IMR-90 (cell line): ENCODE results near the gene EPN1. TPM values are rescaled to one million over a fixed set of nuclear protein-coding genes. Genes with fewer than 3 reads are reported as not detected.

Experiments
- ATAC-seq: fragments of 200-7000 bp; cut with Tn5 transposase; 2 replicates; pipeline ENCODE4 v1.9.1; 2020; ENCODE audit warnings: low read depth, mild to moderate bottlenecking, moderate library complexity
- BruUV-seq: library from RNA; stranded (reverse); fragments of 400-500 nt; replicated peaks from 2 replicates; lab custom pipeline; 2021; lab: Mats Ljungman, UMichigan
- CTCF ChIA-PET: fragments of 300-600 bp; formaldehyde crosslinking; extraction: SDS; loops from one replicate; lab custom pipeline; 2021; ENCODE audit warnings: antibody characterized with exemption; lab: Yijun Ruan, JAX
- POLR2A ChIA-PET: fragments of 300-600 bp; sonication (Branson Sonifier 250); formaldehyde crosslinking; loops from one replicate; lab custom pipeline; 2022; ENCODE audit warnings: antibody characterized with exemption; ENCODE audit not compliant: unreplicated experiment; lab: Charles Lee
- DNase-seq: peaks from one replicate; pipeline ENCODE4 v3.0.0; 2013
- H2AFZ ChIP-seq: replicated peaks from 2 replicates; pipeline ENCODE3; 2013; ENCODE audit warnings: low read length, mild to moderate bottlenecking; ENCODE audit not compliant: poor library complexity
- H2AK5ac ChIP-seq: 2 replicates; pipeline ENCODE4 v1.6.1; 2013; ENCODE audit warnings: low read depth, low read length, inconsistent platforms
- H2AK9ac ChIP-seq: replicated peaks from 2 replicates; pipeline ENCODE3; 2013; ENCODE audit warnings: mild to moderate bottlenecking, low read depth, low read length, moderate library complexity; ENCODE audit not compliant: poor library complexity
- H2BK120ac ChIP-seq: 2 replicates; pipeline ENCODE4 v1.6.1; 2013; ENCODE audit warnings: low read depth, low read length, inconsistent platforms
- H2BK15ac ChIP-seq: 3 replicates; pipeline ENCODE4 v1.6.1; 2013; ENCODE audit warnings: low read depth, low read length, inconsistent platforms
- H2BK20ac ChIP-seq: 2 replicates; pipeline ENCODE4 v1.6.1; 2013; ENCODE audit warnings: low read depth, mild to moderate bottlenecking, inconsistent platforms, low read length, moderate library complexity
- H2BK5ac ChIP-seq: 2 replicates; pipeline ENCODE4 v1.6.1; 2013; ENCODE audit warnings: mild to moderate bottlenecking, low read depth, low read length, inconsistent platforms; ENCODE audit not compliant: poor library complexity, severe bottlenecking
- H3K14ac ChIP-seq: replicated peaks from 2 replicates; pipeline ENCODE4 v1.6.1; 2013; ENCODE audit warnings: low read depth, low read length, inconsistent platforms
- H3K18ac ChIP-seq: 2 replicates; pipeline ENCODE4 v1.6.1; 2013; ENCODE audit warnings: low read depth, low read length, control low read depth
- H3K23ac ChIP-seq: 2 replicates; pipeline ENCODE4 v1.6.1; 2013; ENCODE audit warnings: low read depth, low read length, inconsistent platforms
- H3K27ac ChIP-seq: 2 replicates; pipeline ENCODE4 v1.5.1; 2013; ENCODE audit warnings: mild to moderate bottlenecking, control low read depth, low read length; ENCODE audit not compliant: insufficient read depth
- H3K27me3 ChIP-seq: 2 replicates; pipeline ENCODE4 v1.6.1; 2013; ENCODE audit warnings: low read length; ENCODE audit not compliant: control insufficient read depth, insufficient read depth
- H3K36me3 ChIP-seq: 2 replicates; pipeline ENCODE4 v1.6.1; 2013; ENCODE audit warnings: low read length, mixed read lengths; ENCODE audit not compliant: control insufficient read depth, insufficient read depth
- H3K4ac ChIP-seq: 2 replicates; pipeline ENCODE4 v1.6.1; 2013; ENCODE audit warnings: low read depth, low read length, inconsistent platforms
- H3K4me1 ChIP-seq: 2 replicates; pipeline ENCODE4 v1.6.1; 2013; ENCODE audit warnings: low read length, mixed read lengths; ENCODE audit not compliant: control insufficient read depth, insufficient read depth
- H3K4me2 ChIP-seq: 2 replicates; pipeline ENCODE4 v1.6.1; 2013; ENCODE audit warnings: low read depth, mild to moderate bottlenecking, control low read depth, low read length, moderate library complexity
- H3K4me3 ChIP-seq: 2 replicates; pipeline ENCODE4 v1.5.1; 2013; ENCODE audit warnings: low read depth, mild to moderate bottlenecking, control low read depth, low read length, moderate library complexity; ENCODE audit not compliant: insufficient read depth
- H3K56ac ChIP-seq: 2 replicates; pipeline ENCODE4 v1.6.1; 2013; ENCODE audit warnings: low read length, inconsistent platforms; ENCODE audit not compliant: insufficient read depth; ENCODE audit errors: extremely low read depth
- H3K79me1 ChIP-seq, 2 experiments: 2 replicates each; pipeline ENCODE4 v1.6.1; 2013; ENCODE audit warnings: low read length in 2 of 2, inconsistent platforms in 1 of 2, low read depth in 1 of 2
- H3K9ac ChIP-seq: 2 replicates; pipeline ENCODE4 v1.6.1; 2013; ENCODE audit warnings: low read depth, low read length, control low read depth
- H3K9me1 ChIP-seq: 2 replicates; pipeline ENCODE4 v1.6.1; 2013; ENCODE audit warnings: low read length, inconsistent platforms; ENCODE audit not compliant: insufficient read depth
- H3K9me3 ChIP-seq: 2 replicates; pipeline ENCODE4 v1.6.1; 2013; ENCODE audit warnings: low read length; ENCODE audit not compliant: control insufficient read depth, insufficient read depth
- H4K20me1 ChIP-seq: 2 replicates; pipeline ENCODE4 v1.6.1; 2013; ENCODE audit warnings: low read length, inconsistent platforms; ENCODE audit not compliant: insufficient read depth
- H4K5ac ChIP-seq: 2 replicates; pipeline ENCODE4 v1.6.1; 2013; ENCODE audit warnings: mild to moderate bottlenecking, low read depth, low read length, control low read depth
- H4K8ac ChIP-seq, 2 experiments: 2 replicates each; pipeline ENCODE4 v1.6.1; 2013; ENCODE audit warnings: low read depth in 2 of 2, low read length in 2 of 2, control low read depth in 1 of 2, inconsistent platforms in 1 of 2
- H4K91ac ChIP-seq: 2 replicates; pipeline ENCODE4 v1.6.1; 2013; ENCODE audit warnings: low read depth, low read length, inconsistent platforms; ENCODE audit not compliant: insufficient read depth
- CHD1 ChIP-seq: IDR thresholded peaks from 2 replicates; pipeline ENCODE4 v1.6.1; 2012; ENCODE audit warnings: low read depth, low read length, improper control_type of control experiment
- FOS ChIP-seq: fragments of 150-350 bp; IDR thresholded peaks from 2 replicates; pipeline ENCODE4 v1.6.1; 2016; ENCODE audit warnings: low read depth, low read length
- MAZ ChIP-seq: IDR thresholded peaks from 2 replicates; pipeline ENCODE4 v1.6.1; 2012; ENCODE audit warnings: low read depth, mild to moderate bottlenecking, low read length, improper control_type of control experiment, moderate library complexity, borderline replicate concordance
- RAD21 ChIP-seq: IDR thresholded peaks from 2 replicates; pipeline ENCODE4 v1.6.1; 2012; ENCODE audit warnings: low read length, improper control_type of control experiment
- WGBS, 2 experiments: methylation state at CpG; one replicate each; pipeline versions ENCODE4 v1.1.5 to v1.1.7; 2013; ENCODE audit warnings: missing lambda C conversion rate in 2 of 2; ENCODE audit not compliant: insufficient read length in 1 of 2; ENCODE audit errors: extremely low coverage in 2 of 2; 5-methylcytosine and 5-hydroxymethylcytosine counted together
- dilution Hi-C: fragments of 300-500 bp; cut with HindIII; formaldehyde crosslinking; loops from one replicate; pipeline ENCODE4 v1.14.3; 2018; ENCODE audit warnings: low sequenced_read_pairs; ENCODE audit not compliant: unreplicated experiment
- in situ Hi-C: fragments of 300-500 bp; cut with MboI; formaldehyde crosslinking; loops from 3 replicates; pipeline ENCODE4 v1.14.3; 2019; ENCODE audit warnings: low sequenced_read_pairs, inconsistent platforms, mixed read lengths
- intact Hi-C: fragments of 100-400 bp; cut with micrococcal nuclease; formaldehyde crosslinking; loops from 2 replicates; pipeline ENCODE4 v1.10.0; 2022
- polyA plus RNA-seq, 3 experiments: library from polyadenylated mRNA; depleted of rRNA; stranded (reverse); fragments of >200 nt; gene quantifications; 2 replicates each; pipeline ENCODE4 v1.2.3, GENCODE V29; 2012; ENCODE audit warnings: low replicate concordance in 1 of 3
- total RNA-seq: library from RNA; depleted of rRNA; stranded (reverse); fragments of >200 nt; gene quantifications from 2 replicates; pipeline ENCODE4 v1.2.3, GENCODE V29; 2012
- TF ChIP-seq, protein P1 (sequence below): fragments of 150-350 bp; IDR thresholded peaks from 2 replicates; pipeline ENCODE4 v1.6.1; 2017; ENCODE audit warnings: mild to moderate bottlenecking, antibody characterized with exemption, low read length, low read depth
- TF ChIP-seq, protein P2 (sequence below): fragments of 150-350 bp; IDR thresholded peaks from 2 replicates; pipeline ENCODE4 v1.6.1; 2016; ENCODE audit warnings: low read depth, mild to moderate bottlenecking, low read length, moderate library complexity, borderline replicate concordance

The EPN1 gene
- total and polyA plus RNA-seq, 2 of the 4 experiments (the other 2 are of a cell fraction): 19.0 to 122 TPM

DNA sequence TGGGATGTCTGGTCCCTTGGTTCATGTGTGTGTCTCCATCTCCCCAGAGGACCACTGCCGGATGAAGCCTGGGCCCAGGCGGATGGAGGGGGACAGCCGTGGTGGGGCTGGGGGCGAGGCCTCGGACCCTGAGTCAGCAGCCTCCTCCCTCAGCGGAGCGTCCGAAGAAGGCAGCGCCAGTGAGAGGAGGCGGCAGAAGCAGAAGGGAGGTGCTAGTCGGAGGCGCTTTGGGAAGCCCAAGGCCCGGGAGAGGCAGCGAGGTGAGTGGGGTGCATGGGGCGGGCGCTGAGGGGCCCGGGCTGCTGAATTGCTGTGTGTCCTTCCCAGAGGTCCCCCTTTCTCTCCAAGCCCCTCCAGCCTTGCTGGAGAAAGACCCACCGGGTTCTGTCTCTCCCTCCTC, 23.8 kb upstream of the EPN1 start:
- Histone ChIP-seq H3K4me2 (no peak overlapping the region), H3K23ac (no peak overlapping the region), H2BK20ac (no peak overlapping the region), H4K5ac (no peak overlapping the region), H3K27ac (no peak overlapping the region), H4K8ac (no peak overlapping the region), H3K56ac (no peak overlapping the region), H3K18ac (no peak overlapping the region), H2AK5ac (no peak overlapping the region), H3K4me3 (no peak overlapping the region), H3K36me3 (peaks cover 8% of the 10 kb centered on the region), H4K20me1 (peaks cover 17% of the 10 kb centered on the region), H2BK5ac (no peak overlapping the region), H2AFZ (no peak overlapping the region), H3K14ac (no peak overlapping the region), H3K27me3 (no peaks in the 10 kb centered on the region), H4K91ac (no peak overlapping the region), H3K4me1 (peaks cover 5% of the 10 kb centered on the region), H2BK15ac (no peak overlapping the region), H3K9me1 (no peaks in the 10 kb centered on the region), H2AK9ac (no peak overlapping the region), H3K79me1 (peaks cover 14 to 24% of the 10 kb centered on the region in 2 experiments; a peak in 3 of 4 replicates), H3K9me3 (no peaks in the 10 kb centered on the region), H2BK120ac (no peak overlapping the region), H3K9ac (no peak overlapping the region), H3K4ac (no peak overlapping the region)
- intact Hi-C loops (no loop called here), dilution Hi-C loops (no loop called here), in situ Hi-C loops (loop anchor here (25.0 kb wide), 2 partner anchors 1189 to 1514 kb away; partner anchors contain the start of genes CDC42EP5, CNOT3 and LENG9)
- CTCF ChIA-PET: no interaction called here
- BruUV-seq: no TSS peak
- TF ChIP-seq FOS (no peak), MAZ (no peak), RAD21 (no peak), CHD1 (no peak)
- TF ChIP-seq, protein P1, sequence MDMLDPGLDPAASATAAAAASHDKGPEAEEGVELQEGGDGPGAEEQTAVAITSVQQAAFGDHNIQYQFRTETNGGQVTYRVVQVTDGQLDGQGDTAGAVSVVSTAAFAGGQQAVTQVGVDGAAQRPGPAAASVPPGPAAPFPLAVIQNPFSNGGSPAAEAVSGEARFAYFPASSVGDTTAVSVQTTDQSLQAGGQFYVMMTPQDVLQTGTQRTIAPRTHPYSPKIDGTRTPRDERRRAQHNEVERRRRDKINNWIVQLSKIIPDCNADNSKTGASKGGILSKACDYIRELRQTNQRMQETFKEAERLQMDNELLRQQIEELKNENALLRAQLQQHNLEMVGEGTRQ: no peak
- TF ChIP-seq, protein P2, sequence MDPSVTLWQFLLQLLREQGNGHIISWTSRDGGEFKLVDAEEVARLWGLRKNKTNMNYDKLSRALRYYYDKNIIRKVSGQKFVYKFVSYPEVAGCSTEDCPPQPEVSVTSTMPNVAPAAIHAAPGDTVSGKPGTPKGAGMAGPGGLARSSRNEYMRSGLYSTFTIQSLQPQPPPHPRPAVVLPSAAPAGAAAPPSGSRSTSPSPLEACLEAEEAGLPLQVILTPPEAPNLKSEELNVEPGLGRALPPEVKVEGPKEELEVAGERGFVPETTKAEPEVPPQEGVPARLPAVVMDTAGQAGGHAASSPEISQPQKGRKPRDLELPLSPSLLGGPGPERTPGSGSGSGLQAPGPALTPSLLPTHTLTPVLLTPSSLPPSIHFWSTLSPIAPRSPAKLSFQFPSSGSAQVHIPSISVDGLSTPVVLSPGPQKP: no peak
- ATAC-seq (no peak), DNase-seq (no peak)
- WGBS, 2 experiments: 94% methylated on average over 2 of the region's 18 CpGs; no CpG with 5 or more reads in 1 of the 2 experiments
- POLR2A ChIA-PET: no interaction called here
